Right atrium auricular region (tissue), 2 donors: ENCODE measurements around the gene RAD51B. TPM values are rescaled to one million over a fixed set of nuclear protein-coding genes. Genes with fewer than 3 reads are reported as not detected.

Experiments
- DNase-seq: peaks from one replicate; pipeline ENCODE4 v3.0.0-alpha.2; 2019; ENCODE audit warnings: low spot score
- H3K27ac ChIP-seq, 2 donors: fragments of 200-600 bp; sonication (generic); 1 replicate in 1 of 2; 2 replicates in 1 of 2; pipeline ENCODE4 v1.5.1; 2016 to 2019
- H3K27me3 ChIP-seq, 2 donors: fragments of 200-600 bp; sonication (generic); one replicate each; pipeline versions ENCODE4 v1.5.1 to v1.6.0; 2017 to 2019
- H3K36me3 ChIP-seq: fragments of 200-600 bp; sonication (generic); one replicate; pipeline ENCODE4 v1.5.1; 2016
- H3K4me1 ChIP-seq, 2 donors: fragments of 200-600 bp; sonication (generic); one replicate each; pipeline versions ENCODE4 v1.5.1 to v1.6.0; 2017 to 2019
- H3K4me3 ChIP-seq, 2 donors: fragments of 200-600 bp; sonication (generic); 1 replicate in 1 of 2; 2 replicates in 1 of 2; pipeline ENCODE4 v1.5.1; 2017 to 2019; ENCODE audit warnings: mild to moderate bottlenecking in 1 of 2, moderate library complexity in 1 of 2
- H3K9me3 ChIP-seq, 2 donors: fragments of 200-600 bp; sonication (generic); one replicate each; pipeline ENCODE4 v1.5.1; 2019
- CTCF ChIP-seq, 2 donors: fragments of 200-600 bp; sonication (generic); IDR thresholded peaks; one replicate each; pipeline ENCODE4 v1.5.1; 2019; ENCODE audit warnings: antibody characterized with exemption in 2 of 2
- total RNA-seq, 2 donors: library from RNA; depleted of rRNA; stranded (reverse); fragments of >200 nt; gene quantifications; one replicate each; pipeline ENCODE4 v1.1.0, GENCODE V29; 2016

The RAD51B gene
- total RNA-seq, 2 donors from 2014 or later, result 1.2 to 1.5 TPM

DNA sequence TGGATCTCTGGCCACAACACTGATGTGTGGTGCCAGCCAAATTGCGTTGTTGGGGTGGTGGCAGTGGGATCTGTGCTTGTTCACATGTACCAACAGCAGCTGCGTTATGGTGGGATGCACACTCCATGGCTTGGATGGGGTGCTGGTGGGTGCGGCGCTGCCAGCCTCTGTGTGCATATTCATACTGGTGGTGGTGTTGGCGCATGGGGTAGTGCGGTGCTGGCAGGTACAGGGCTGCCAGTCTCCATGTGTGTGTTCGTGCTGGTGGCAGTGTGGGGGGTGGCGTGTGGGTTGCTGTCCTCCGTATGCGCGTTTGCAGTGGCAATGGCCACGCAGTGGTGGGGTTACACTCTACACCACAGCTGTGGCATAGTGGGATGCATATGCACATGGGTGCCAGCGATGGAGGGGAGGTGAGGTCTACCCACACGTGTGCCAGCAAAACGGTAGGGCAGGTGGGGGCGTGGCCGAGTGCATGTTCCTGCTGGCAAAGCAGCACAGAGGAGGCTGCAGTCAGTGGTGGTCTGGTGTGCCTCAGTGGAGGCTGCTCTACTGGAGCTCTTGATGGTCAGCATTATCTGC is 26.5 kb downstream of the RAD51B start:
- no peak for DNase-seq
- peaks cover 0 to 16% of the 10 kb centered on the region in 2 donors for H3K9me3 ChIP-seq
- no peak overlapping the region for H3K27ac ChIP-seq
- H3K36me3 ChIP-seq, result no peaks in the 10 kb centered on the region
- no peak overlapping the region for H3K4me3 ChIP-seq
- H3K27me3 ChIP-seq, result no peaks in the 10 kb centered on the region
- no peaks in the 10 kb centered on the region for H3K4me1 ChIP-seq
- no peak for TF ChIP-seq CTCF (IDR thresholded peaks at IDR 0.05)

DNA sequence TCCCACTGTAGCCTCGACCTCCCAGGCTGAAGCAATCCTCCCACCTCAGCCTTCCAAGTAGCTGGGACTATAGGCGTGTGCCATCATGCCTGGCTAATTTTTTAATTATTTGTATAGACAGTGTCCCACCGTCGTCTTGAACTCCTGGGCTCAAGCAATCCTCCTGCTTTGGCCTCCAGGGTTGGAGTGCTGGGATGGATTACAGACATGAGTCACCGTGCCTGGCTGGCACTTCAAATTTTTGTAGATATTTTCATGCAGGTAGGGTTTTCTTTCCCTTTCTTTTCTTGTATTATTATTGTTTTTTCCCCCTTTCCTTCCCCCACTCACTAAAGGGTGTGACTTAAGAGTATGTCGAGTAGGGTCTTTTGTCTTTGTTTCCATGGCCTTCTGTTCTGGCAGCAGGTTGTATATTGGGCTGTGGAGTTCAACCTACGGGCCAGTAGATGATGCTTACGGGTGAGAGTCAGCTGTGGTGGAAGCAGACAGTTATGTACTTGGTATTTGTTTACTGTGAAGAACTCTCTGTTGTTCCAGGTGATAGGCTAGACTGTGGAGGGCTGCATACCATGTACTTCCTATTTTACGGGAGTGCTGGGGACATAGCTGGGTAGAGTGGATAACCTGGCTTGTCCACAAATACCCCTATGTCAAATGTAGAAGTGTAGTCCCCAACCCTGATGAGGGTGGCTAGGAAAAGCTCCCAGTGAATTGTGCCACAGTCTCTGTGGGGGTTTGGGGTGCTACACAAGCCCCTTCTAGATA is 30.7 kb downstream of the RAD51B start:
- no peak for TF ChIP-seq CTCF (IDR thresholded peaks at IDR 0.05)

DNA sequence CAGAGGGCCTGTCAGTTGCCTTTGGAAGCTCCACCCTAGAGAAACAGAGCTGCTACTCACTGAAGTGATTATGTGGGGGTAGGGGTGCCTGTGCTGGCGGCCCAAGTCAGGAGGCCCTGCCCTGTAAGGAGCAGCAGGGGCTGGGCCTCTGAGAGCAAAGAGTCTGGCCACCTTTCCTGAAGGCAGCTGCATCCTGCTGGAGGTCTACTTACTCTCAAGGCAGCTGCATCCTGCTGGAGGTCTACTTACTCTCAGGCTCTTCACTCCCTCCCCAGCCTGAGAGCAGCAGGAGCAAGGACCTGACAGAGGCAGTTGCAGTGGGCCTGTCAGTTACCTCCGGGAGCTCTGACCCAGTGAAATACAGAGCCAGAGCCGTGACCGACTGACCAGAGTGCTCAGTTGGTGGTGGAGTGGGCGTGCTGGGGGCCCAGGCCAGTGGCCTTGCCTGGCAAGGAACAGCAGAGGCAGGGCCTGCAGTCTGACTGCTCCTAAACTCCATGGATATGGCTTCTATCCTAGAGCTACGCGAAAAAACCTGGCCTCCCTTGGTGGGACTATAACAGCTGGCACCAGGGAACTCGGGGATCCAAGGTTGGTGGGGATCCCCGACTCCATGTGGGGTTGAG is 32.3 kb downstream of the RAD51B start:
- H3K9me3 ChIP-seq, result peaks cover 0 to 7% of the 10 kb centered on the region in 2 donors
- no peak overlapping the region for H3K4me3 ChIP-seq
- H3K27me3 ChIP-seq, result no peaks in the 10 kb centered on the region
- no peak for DNase-seq
- H3K4me1 ChIP-seq, result no peaks in the 10 kb centered on the region
- no peak for TF ChIP-seq CTCF (IDR thresholded peaks at IDR 0.05)
- H3K36me3 ChIP-seq, result no peaks in the 10 kb centered on the region
- no peak overlapping the region for H3K27ac ChIP-seq

More for the DNA sequence above, 30.7 kb downstream of the RAD51B start:
- H3K27ac ChIP-seq, result no peak overlapping the region
- peaks cover 0 to 12% of the 10 kb centered on the region in 2 donors for H3K9me3 ChIP-seq
- H3K36me3 ChIP-seq, result no peaks in the 10 kb centered on the region
- no peaks in the 10 kb centered on the region for H3K27me3 ChIP-seq
- no peaks in the 10 kb centered on the region for H3K4me1 ChIP-seq
- DNase-seq, result no peak
- no peak overlapping the region for H3K4me3 ChIP-seq

DNA sequence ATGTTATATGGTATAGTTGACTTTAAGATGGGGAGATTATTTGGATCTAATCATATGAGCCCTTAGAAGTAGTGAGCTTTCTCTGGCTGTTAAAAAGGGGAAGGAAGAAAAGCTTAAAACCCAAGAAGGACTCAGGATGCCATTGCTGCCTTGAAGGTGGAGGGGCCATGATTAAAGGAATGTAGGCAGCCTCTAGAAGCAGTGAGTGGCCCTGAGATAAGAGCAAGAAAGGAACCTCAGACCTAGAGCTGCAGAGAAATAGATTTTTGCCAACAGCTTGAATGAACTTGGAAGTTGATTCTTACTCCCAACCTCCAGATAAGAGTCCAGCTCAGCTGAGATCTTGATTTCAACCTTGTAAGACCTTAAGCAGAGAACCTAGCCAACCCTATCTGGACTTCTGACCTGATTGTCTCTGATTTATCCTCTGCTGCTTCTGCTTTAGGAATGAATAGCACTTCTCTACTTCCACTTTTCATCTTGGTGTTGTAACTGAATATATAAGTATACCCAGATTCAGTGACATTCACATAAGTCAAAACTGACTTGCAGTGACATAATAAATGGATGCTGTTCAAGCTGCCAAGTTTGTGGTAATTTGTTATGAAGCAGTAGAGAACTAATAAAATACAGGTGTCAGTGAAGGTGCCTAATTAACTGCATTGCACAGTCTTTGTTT is 33.5 kb downstream of the RAD51B start:
- Histone ChIP-seq H3K27ac (no peak overlapping the region), H3K36me3 (no peaks in the 10 kb centered on the region), H3K4me3 (no peak overlapping the region), H3K9me3 (peaks cover 0 to 7% of the 10 kb centered on the region in 2 donors), H3K27me3 (no peaks in the 10 kb centered on the region), H3K4me1 (no peaks in the 10 kb centered on the region)
- DNase-seq, result no peak
- no peak for TF ChIP-seq CTCF (IDR thresholded peaks at IDR 0.05)

DNA sequence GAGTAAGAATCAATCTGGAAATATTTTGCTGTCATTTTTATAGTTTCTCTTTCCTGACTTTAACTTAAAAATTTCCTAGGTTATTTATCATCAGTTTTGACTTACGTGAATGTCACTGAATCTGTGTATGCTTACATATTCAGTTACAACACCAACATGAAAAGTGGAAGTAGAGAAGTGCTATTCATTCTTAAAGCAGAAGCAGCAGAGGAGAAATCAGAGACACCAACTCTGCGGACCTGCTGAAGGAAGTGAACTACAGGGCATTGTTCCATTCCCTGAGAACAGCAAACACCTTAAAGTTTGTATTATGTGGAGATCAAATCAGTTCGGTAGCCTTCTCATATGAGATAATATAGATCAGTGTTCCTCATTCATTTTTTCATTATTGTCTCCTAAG is 34.1 kb downstream of the RAD51B start:
- H3K9me3 ChIP-seq, result peaks cover 0 to 4% of the 10 kb centered on the region in 2 donors
- no peak overlapping the region for H3K27ac ChIP-seq
- H3K4me3 ChIP-seq, result no peak overlapping the region
- TF ChIP-seq CTCF (IDR thresholded peaks at IDR 0.05), result no peak
- DNase-seq, result no peak
- no peaks in the 10 kb centered on the region for H3K27me3 ChIP-seq
- H3K4me1 ChIP-seq, result no peaks in the 10 kb centered on the region
- no peaks in the 10 kb centered on the region for H3K36me3 ChIP-seq
